ENCODE data around the gene NCAM1.

DNA sequence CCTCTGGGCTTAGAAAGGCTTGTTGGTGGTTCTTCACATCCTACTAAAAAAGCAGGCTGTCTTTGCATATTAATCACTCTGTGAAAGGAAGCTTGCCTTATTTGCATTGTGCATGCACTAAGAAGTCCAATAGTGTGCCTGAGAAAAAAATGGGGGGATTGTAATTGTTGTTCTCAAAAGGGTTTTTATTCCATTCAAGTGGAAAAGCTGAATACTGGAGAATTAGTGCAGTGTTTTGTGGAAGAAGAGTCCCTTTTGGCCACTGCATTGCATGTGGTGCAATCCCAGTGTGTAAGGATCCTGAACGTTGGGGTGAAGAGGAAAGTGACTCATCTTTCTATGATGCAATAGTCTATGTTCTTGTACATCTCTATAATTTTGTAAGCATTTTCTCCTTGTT lies 16.5 kb downstream of the NCAM1 start:
- TF ChIP-seq CBX5 (CRISPR knock-in tag; IDR thresholded peaks at IDR 0.05; ENCODE audit: borderline replicate concordance) (no peak), SP4 (CRISPR knock-in tag; IDR thresholded peaks at IDR 0.05) (no peak)
- TF ChIP-seq, protein P1, sequence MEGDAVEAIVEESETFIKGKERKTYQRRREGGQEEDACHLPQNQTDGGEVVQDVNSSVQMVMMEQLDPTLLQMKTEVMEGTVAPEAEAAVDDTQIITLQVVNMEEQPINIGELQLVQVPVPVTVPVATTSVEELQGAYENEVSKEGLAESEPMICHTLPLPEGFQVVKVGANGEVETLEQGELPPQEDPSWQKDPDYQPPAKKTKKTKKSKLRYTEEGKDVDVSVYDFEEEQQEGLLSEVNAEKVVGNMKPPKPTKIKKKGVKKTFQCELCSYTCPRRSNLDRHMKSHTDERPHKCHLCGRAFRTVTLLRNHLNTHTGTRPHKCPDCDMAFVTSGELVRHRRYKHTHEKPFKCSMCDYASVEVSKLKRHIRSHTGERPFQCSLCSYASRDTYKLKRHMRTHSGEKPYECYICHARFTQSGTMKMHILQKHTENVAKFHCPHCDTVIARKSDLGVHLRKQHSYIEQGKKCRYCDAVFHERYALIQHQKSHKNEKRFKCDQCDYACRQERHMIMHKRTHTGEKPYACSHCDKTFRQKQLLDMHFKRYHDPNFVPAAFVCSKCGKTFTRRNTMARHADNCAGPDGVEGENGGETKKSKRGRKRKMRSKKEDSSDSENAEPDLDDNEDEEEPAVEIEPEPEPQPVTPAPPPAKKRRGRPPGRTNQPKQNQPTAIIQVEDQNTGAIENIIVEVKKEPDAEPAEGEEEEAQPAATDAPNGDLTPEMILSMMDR (CRISPR knock-in tag; IDR thresholded peaks at IDR 0.05): no peak
- TF ChIP-seq, protein P2, sequence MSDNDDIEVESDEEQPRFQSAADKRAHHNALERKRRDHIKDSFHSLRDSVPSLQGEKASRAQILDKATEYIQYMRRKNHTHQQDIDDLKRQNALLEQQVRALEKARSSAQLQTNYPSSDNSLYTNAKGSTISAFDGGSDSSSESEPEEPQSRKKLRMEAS (IDR thresholded peaks at IDR 0.05): no peak
